Stimulated activated CD4-positive, alpha-beta T cell treated with anti-CD3 and anti-CD28 coated beads, Interleukin-4, amount 100 ng/mL, for 48 hours (primary cell): Measurements from ENCODE around the gene AMOTL1.

Experiments
- DNase-seq, 2 donors: peaks; one replicate each; pipeline ENCODE4 v3.0.0-alpha.2; 2020; ENCODE audit warnings: low read depth in 2 of 2

AMOTL1 gene

GRCh38 chr11:94768602-94769541, 716 bp downstream of the AMOTL1 start:
- DNase-seq, result no peak

DNA sequence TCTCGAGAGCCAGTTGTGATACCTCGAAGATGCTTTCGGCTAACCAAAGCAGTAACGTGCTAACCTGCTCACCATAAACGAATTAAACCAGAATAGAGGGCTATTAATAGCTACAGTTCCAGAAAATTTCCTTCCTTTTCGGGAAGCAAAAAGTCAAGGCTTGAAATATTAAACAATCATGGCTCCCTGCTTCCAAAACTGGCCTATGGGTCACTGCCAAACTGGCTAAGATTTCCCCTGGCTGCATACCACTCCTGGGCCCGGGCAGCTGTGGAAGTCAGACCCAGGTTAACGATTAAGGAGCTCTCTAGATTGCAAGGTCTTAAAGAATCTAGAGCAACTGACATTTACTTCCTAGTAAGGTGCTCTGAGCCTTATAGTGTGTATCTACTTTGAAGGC, 1.7 kb downstream of the AMOTL1 start:
- no peak for DNase-seq

- DNase-seq, result no peak
Observed at GRCh38 chr11:94770563-94771120, 2.5 kb downstream of the AMOTL1 start.

- no peak for DNase-seq
Observed at GRCh38 chr11:94771390-94771789, 3.2 kb downstream of the AMOTL1 start.

- DNase-seq, result no peak
Observed at GRCh38 chr11:94771951-94772350, 3.8 kb downstream of the AMOTL1 start.

DNA sequence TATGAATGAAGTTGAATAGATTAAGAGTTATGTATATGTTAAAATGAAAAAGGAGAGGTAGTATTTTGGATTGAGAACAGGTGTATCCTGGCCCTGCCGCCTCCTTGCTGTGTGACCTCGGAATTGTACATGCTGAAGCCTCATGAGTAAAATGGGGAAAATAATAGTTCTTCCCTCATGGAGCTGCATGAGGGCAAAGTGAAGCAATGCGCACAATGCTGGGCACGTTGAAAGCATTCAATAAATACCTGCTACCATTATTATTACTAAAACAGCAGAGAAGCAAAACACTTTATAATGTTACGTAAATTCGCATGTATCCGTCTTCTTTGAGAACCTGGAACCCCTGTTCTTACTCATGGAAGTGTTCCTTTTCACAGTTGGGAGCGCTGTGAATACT, 5.7 kb downstream of the AMOTL1 start:
- no peak for DNase-seq

DNA sequence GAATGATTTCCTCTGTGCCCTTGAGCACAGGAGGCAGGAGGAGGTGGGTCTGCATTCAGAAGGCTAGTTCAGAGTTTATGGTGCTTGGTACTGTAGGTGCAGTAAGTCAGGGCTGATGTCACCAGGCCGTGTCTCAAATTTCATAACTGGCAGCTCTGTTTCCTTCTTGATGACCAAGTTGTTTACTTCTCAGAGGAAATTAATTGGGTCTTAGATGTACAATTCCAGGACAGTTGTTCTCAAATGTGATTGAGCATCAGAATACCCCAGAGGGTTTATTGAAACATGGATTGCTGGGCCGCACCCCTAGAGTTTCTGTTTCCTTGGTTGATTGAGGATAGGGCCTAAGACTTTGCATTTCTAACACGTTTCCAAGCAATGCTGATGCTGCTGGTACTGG, 6.2 kb downstream of the AMOTL1 start:
- no peak for DNase-seq

- DNase-seq, result no peak
Observed at GRCh38 chr11:94775567-94776327, 7.6 kb downstream of the AMOTL1 start.

GRCh38 chr11:94776351-94777321, 8.5 kb downstream of the AMOTL1 start:
- DNase-seq, result no peak

DNA sequence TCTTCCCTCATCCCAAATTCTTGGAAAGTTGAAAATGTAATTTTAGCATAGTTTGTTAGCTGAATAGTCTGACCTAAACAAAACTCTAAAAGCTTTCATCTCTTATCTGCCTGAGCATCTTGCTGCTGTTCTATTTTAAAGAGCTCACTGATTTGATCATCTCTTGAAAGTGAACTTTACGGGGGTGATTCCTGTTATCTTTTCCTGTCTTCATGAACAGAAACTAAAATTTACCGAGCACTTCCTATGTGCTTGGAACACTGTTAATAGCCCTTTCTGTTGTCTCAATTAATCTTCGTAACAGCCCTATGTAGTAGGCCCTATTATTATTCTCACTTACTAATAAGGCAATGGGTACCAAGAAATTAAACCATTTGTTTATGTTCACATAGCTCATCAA, 12.3 kb downstream of the AMOTL1 start:
- DNase-seq, result no peak

DNA sequence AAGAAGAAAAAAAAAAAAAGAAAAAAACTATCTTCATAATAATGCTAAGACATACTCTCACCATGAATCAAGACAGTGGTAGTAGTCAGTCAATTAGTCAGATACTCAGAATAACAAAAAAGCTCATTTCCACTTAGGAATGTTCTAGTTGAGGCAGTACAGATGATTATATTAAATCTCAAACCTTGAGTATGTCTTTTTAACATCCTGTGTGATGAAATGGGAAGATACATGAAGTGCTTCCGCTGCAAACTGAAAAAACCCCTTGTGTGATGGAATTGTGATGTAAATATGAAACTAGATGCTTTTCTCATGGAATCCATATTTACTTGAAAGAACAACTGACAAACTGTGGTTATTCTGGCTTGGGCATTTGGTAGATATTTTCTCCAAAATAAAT, 13.7 kb downstream of the AMOTL1 start:
- no peak for DNase-seq

- no peak for DNase-seq
Observed at GRCh38 chr11:94782446-94782845, 14.3 kb downstream of the AMOTL1 start.

- DNase-seq, result no peak
Observed at GRCh38 chr11:94784884-94785283, 16.7 kb downstream of the AMOTL1 start.

GRCh38 chr11:94785509-94785908, 17.4 kb downstream of the AMOTL1 start:
- DNase-seq, result no peak

DNA sequence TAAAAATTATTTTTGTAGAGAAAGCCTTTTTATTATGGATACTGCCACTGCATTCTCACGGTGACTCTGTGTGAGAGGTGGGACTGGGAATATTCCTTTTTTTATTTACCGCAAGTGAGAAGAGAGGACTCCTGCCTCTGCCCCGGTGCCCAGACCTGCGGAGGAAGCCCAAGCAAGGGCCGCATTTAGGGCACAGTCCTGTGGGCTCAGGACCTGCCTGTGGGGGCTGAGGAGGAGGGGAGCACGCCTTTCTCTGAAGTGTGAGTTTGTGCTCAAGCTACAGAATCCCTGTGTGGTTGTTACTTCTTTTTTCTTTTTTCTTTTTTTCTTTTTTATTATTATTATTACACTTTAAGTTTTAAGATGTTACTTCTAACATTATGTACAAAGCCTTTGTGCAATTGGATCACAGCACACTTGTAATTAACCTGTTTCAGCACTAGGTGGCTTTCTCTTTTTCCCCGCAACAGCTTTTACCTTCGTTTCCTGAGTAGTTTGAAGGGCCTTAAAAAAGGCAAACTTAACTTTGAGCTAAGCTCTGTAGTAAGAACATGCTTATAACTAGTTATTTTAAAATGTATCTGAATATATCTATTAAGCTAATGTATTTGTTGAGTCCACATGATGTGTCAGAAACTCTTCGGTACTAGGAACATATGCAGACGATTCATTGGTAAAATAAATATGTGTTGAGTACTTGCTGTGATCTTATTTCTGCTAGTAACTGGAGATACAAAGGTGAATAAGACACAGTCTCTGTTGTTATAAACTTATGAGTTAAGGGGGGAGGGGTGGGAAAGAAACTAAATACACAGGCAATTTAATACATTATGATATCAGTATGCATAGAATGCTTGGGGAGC, 18.3 kb downstream of the AMOTL1 start:
- DNase-seq, result no peak

- no peak for DNase-seq
Observed at GRCh38 chr11:94787801-94788200, 19.6 kb downstream of the AMOTL1 start.

- DNase-seq, result no peak
Observed at GRCh38 chr11:94788396-94788795, 20.2 kb downstream of the AMOTL1 start.

GRCh38 chr11:94790197-94790596, 22.0 kb downstream of the AMOTL1 start:
- DNase-seq, result no peak

DNA sequence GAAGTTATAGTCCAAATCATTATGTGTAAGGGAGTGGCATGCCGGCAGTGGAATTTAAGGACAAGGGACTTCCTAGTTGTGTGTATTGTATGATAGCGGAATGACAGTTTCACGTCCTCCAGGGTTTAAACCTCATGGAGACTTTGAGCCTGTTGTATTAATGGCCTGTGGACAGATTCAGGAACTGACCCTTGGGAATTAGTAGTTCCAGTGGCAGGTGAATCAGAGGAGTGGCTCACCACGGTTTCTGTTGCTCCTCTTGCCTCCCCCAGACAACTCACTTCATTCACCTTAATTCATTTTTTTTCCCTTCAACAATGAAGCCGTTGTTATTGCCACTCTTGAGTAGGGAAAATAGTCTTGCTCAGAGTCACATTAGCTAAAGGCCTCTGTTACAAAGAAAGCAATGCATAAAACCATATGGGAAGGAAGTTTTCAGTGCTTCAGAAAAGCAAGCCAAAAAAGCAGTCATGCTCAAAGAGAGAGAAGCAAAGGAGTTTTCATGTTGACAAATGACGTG, 22.6 kb downstream of the AMOTL1 start:
- no peak for DNase-seq

GRCh38 chr11:94791216-94791889, 23.2 kb downstream of the AMOTL1 start:
- no peak for DNase-seq
